Smooth muscle cell (in vitro differentiated cells): ENCODE results near the gene NMRAL1. TPM values are rescaled to one million over a fixed set of nuclear protein-coding genes. Genes with fewer than 3 reads are reported as not detected.

ENCODE experiments used
- DNase-seq: peaks from one replicate; lab custom pipeline; 2025; ENCODE audit not compliant: unreplicated experiment; lab: John Stamatoyannopoulos, UW
- H2AFZ ChIP-seq: fragments of 200-600 bp; sonication (generic); 2 replicates; pipeline ENCODE4 v1.6.0; 2016; ENCODE audit warnings: antibody characterized with exemption, low read depth, mild to moderate bottlenecking
- H3F3A ChIP-seq: fragments of 200-600 bp; sonication (generic); 2 replicates; pipeline ENCODE4 v1.6.0; 2017; ENCODE audit warnings: antibody characterized with exemption, low read depth
- H3K27ac ChIP-seq: fragments of 200-600 bp; sonication (generic); 2 replicates; pipeline ENCODE4 v1.5.1; 2016; ENCODE audit warnings: low read depth, mild to moderate bottlenecking
- H3K27me3 ChIP-seq: fragments of 200-600 bp; sonication (generic); 2 replicates; pipeline ENCODE4 v1.6.1; 2016; ENCODE audit warnings: low read depth, mild to moderate bottlenecking
- H3K36me3 ChIP-seq: fragments of 200-600 bp; sonication (generic); 2 replicates; pipeline ENCODE4 v1.5.1; 2016; ENCODE audit warnings: low read depth
- H3K4me1 ChIP-seq: fragments of 200-600 bp; sonication (generic); 2 replicates; pipeline ENCODE4 v1.5.1; 2016; ENCODE audit warnings: low read depth
- H3K4me2 ChIP-seq: fragments of 200-600 bp; sonication (generic); 2 replicates; pipeline ENCODE4 v1.6.0; 2016; ENCODE audit warnings: mild to moderate bottlenecking
- H3K4me3 ChIP-seq: fragments of 200-600 bp; sonication (generic); 2 replicates; pipeline ENCODE4 v1.5.1; 2016; ENCODE audit warnings: mild to moderate bottlenecking
- H3K79me2 ChIP-seq: fragments of 200-600 bp; sonication (generic); 2 replicates; pipeline ENCODE4 v1.6.0; 2016; ENCODE audit warnings: low read depth, mild to moderate bottlenecking
- H3K9ac ChIP-seq: fragments of 200-600 bp; sonication (generic); 2 replicates; pipeline ENCODE4 v1.6.0; 2016; ENCODE audit warnings: low read depth
- H3K9me3 ChIP-seq: fragments of 200-600 bp; sonication (generic); replicated peaks from 2 replicates; pipeline ENCODE4 v1.5.1; 2016; ENCODE audit warnings: low read depth
- H4K20me1 ChIP-seq: fragments of 200-600 bp; sonication (generic); 2 replicates; pipeline ENCODE4 v1.6.0; 2016; ENCODE audit warnings: low read depth
- CTCF ChIP-seq: fragments of 200-600 bp; sonication (generic); IDR thresholded peaks from 2 replicates; pipeline ENCODE4 v1.5.1; 2017; ENCODE audit warnings: borderline replicate concordance, mild to moderate bottlenecking, antibody characterized with exemption; ENCODE audit not compliant: insufficient read depth, poor library complexity, severe bottlenecking
- WGBS: methylation state at CpG from one replicate; pipeline ENCODE4 v1.1.7; 2016; ENCODE audit warnings: low lambda C conversion rate; 5-methylcytosine and 5-hydroxymethylcytosine counted together
- polyA plus RNA-seq: library from polyadenylated mRNA; unstranded; fragments of >200 nt; fragmentation: Nextera tagmentation; extraction: Ambion mirVana; gene quantifications from 2 replicates; pipeline ENCODE4 v1.2.1, GENCODE V29; 2016
- total RNA-seq: library from RNA; depleted of rRNA; stranded (reverse); fragments of >200 nt; gene quantifications from 2 replicates; pipeline ENCODE4 v1.2.3, GENCODE V29; 2014

NMRAL1 gene
- total and polyA plus RNA-seq, 2 experiments from 2014 or later, result 27.1 to 51.8 TPM

- Histone ChIP-seq H3K79me2 (peaks cover 16% of the 10 kb centered on the region), H3K27ac (no peak overlapping the region)
- 92% methylated on average over 8 of the region's 8 CpGs for WGBS
Measured at GRCh38 chr16:4435337-4436067, 38.9 kb downstream of the NMRAL1 start.

GRCh38 chr16:4433914-4434787 is 40.3 kb downstream of the NMRAL1 start:
- no peaks in the 10 kb centered on the region for H3K4me1 ChIP-seq
- no peak overlapping the region for H3K4me2 ChIP-seq
- H3K27ac ChIP-seq, result no peak overlapping the region
- WGBS, result 97% methylated on average over 12 of the region's 12 CpGs
- no peak overlapping the region for H3K9ac ChIP-seq
- no peak overlapping the region for H3K4me3 ChIP-seq
- H3K36me3 ChIP-seq, result no peaks in the 10 kb centered on the region
- H3K79me2 ChIP-seq, result peaks cover 28% of the 10 kb centered on the region
- no peaks in the 10 kb centered on the region for H3K9me3 ChIP-seq
- TF ChIP-seq CTCF, result no peak
- no peaks in the 10 kb centered on the region for H3F3A ChIP-seq
- H4K20me1 ChIP-seq, result peaks cover 16% of the 10 kb centered on the region
- no peaks in the 10 kb centered on the region for H3K27me3 ChIP-seq
- no peak overlapping the region for H2AFZ ChIP-seq
- no peak for DNase-seq

More at GRCh38 chr16:4435337-4436067, 38.9 kb downstream of the NMRAL1 start:
- no peak for TF ChIP-seq CTCF
- Histone ChIP-seq H3K4me1 (no peaks in the 10 kb centered on the region), H3K9me3 (no peaks in the 10 kb centered on the region), H3K9ac (no peak overlapping the region), H4K20me1 (peaks cover 9% of the 10 kb centered on the region), H2AFZ (no peak overlapping the region), H3K4me2 (no peak overlapping the region), H3K36me3 (peaks cover 3% of the 10 kb centered on the region), H3K27me3 (no peaks in the 10 kb centered on the region), H3K4me3 (no peak overlapping the region), H3F3A (no peaks in the 10 kb centered on the region)
- no peak for DNase-seq

- DNase-seq, result no peak
- H3K27me3 ChIP-seq, result no peaks in the 10 kb centered on the region
- no peak overlapping the region for H2AFZ ChIP-seq
- H3K9ac ChIP-seq, result no peak overlapping the region
- H4K20me1 ChIP-seq, result peaks cover 16% of the 10 kb centered on the region
- no peak overlapping the region for H3K4me2 ChIP-seq
- no peak for TF ChIP-seq CTCF
- 86% methylated on average over 4 of the region's 4 CpGs for whole genome bisulfite sequencing
- H3K27ac ChIP-seq, result no peak overlapping the region
- no peak overlapping the region for H3K4me3 ChIP-seq
- no peaks in the 10 kb centered on the region for H3K36me3 ChIP-seq
- H3K9me3 ChIP-seq, result no peaks in the 10 kb centered on the region
- peaks cover 38% of the 10 kb centered on the region for H3K79me2 ChIP-seq
- H3F3A ChIP-seq, result no peaks in the 10 kb centered on the region
- H3K4me1 ChIP-seq, result no peaks in the 10 kb centered on the region
Measured at GRCh38 chr16:4433228-4433627, 41.2 kb downstream of the NMRAL1 start.
